Upper lobe of left lung (tissue), 6 donors: Measurements from ENCODE around the gene AGRN. TPM values are rescaled to one million over a fixed set of nuclear protein-coding genes. Genes with fewer than 3 reads are reported as not detected.

Experiments used
- ATAC-seq, 2 donors: fragments of 200-7000 bp; cut with Tn5 transposase; one replicate each; pipeline ENCODE4 v1.9.1; 2022; ENCODE audit warnings: mild to moderate bottlenecking in 2 of 2, moderate library complexity in 2 of 2; ENCODE audit not compliant: low FRiP score in 2 of 2
- DNase-seq, 2 donors: peaks; one replicate each; pipeline ENCODE4 v3.0.0-alpha.2; 2019 to 2020
- H3K27ac ChIP-seq, 4 donors: fragments of 200-600 bp; sonication (generic); one replicate each; pipeline ENCODE4 v1.5.1; 2016 to 2019
- H3K27me3 ChIP-seq, 4 donors: fragments of 200-600 bp; sonication (generic); one replicate each; pipeline ENCODE4 v1.5.1; 2017 to 2019
- H3K36me3 ChIP-seq, 4 donors: fragments of 200-600 bp; sonication (generic); one replicate each; pipeline ENCODE4 v1.5.1; 2016 to 2019
- H3K4me1 ChIP-seq, 4 donors: fragments of 200-600 bp; sonication (generic); one replicate each; pipeline ENCODE4 v1.5.1; 2018 to 2019
- H3K4me3 ChIP-seq, 4 donors: fragments of 200-600 bp; sonication (generic); one replicate each; pipeline ENCODE4 v1.5.1; 2017 to 2019; ENCODE audit warnings: mild to moderate bottlenecking in 2 of 4, moderate library complexity in 1 of 4
- H3K9me3 ChIP-seq, 4 donors: fragments of 200-600 bp; sonication (generic); one replicate each; pipeline ENCODE4 v1.5.1; 2018 to 2019
- EP300 ChIP-seq, 4 donors: sonication (generic); formaldehyde crosslinking; IDR thresholded peaks; one replicate each; pipeline ENCODE4 v1.5.1; 2017; ENCODE audit warnings: antibody characterized with exemption in 4 of 4, control low read depth in 2 of 4
- POLR2A ChIP-seq, 4 donors: fragments of 450-650 bp; IDR thresholded peaks; one replicate each; pipeline ENCODE4 v1.5.1; 2016 to 2017; ENCODE audit warnings: antibody characterized with exemption in 4 of 4, mild to moderate bottlenecking in 2 of 4
- POLR2AphosphoS5 ChIP-seq, 2 donors: sonication (generic); formaldehyde crosslinking; IDR thresholded peaks; one replicate each; pipeline ENCODE4 v1.5.1; 2017; ENCODE audit warnings: antibody characterized with exemption in 2 of 2
- WGBS, 2 donors: methylation state at CpG; one replicate each; pipeline ENCODE4 v1.1.5; 2017 to 2018; 5-methylcytosine and 5-hydroxymethylcytosine counted together
- total RNA-seq, 6 donors: library from RNA; depleted of rRNA in 4 of 6; stranded (reverse); fragments of >200 nt in 4 of 6; gene quantifications; one replicate each; pipeline versions ENCODE4 v1.1.0 to v1.2.1, GENCODE V29; 2016 to 2021
- TF ChIP-seq, protein P1 (sequence below), 6 experiments: fragments of 450-650 bp in 4 of 6; fragments of 200-600 bp in 2 of 6; sonication (generic) in 2 of 6; IDR thresholded peaks; one replicate each; pipeline ENCODE4 v1.5.1; 2016 to 2019; ENCODE audit warnings: antibody characterized with exemption in 6 of 6
- donor health status: DM: no; HTN: no; CAD: no; lungs with moderate emphysema.
- donor health status: DM: no; HTN: yes; CAD: no; lungs with severe emphysema.

The AGRN gene
- total RNA-seq, 6 donors from 2014 or later = 91.0 to 316 (median 157) TPM

DNA sequence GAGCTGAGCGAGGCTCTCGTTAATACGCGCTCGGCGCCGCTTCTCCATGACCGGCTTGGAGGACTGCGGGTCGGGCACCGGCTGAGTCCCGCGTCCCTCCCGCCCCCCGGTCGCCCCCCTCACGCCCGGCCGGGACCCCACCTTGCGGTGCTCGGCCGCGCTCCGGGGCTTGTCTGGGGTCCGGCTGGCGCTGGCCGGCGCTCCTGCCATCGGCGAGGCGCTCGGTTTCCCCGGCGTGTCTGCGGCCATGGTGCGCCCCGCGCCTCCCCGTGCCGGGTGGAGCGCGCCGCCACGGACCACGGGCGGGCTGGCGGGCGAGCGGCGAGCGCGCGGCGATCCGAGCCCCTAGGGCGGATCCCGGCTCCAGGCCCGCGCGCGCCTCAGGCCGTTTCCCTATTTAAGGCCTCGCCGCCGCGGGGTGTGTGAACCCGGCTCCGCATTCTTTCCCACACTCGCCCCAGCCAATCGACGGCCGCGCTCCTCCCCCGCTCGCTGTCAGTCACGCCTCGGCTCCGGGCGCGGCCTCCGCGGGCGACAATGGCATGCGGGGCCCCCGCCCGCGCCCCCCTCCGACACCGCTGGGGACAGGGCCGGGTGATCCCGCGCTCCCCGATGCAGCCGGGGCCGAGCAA is 20.1 kb upstream of the AGRN start, which contains the start of gene HES4:
TSS of gene HES4 (minus strand) at position 373 of the 632 bp plus-strand sequence. CDS start at position 249, 124 bp downstream.
- peaks cover 30 to 53% (median 45%) of the 10 kb centered on the region in 4 donors for H3K4me1 ChIP-seq
- H3K27ac ChIP-seq = peak within 1 kb of the TSS; percentile 96 to 98 (median 98)
- peak; percentile 86 to 88 for ATAC-seq
- peak; percentile 91 to 96 for DNase-seq
- 1 to 3% methylated on average over 5 to 32 of the region's 95 CpGs for WGBS, 2 donors
- peaks cover 0 to 41% (median 18%) of the 10 kb centered on the region in 4 donors for H3K27me3 ChIP-seq
- no peaks in the 10 kb centered on the region for H3K36me3 ChIP-seq
- no peaks in the 10 kb centered on the region for H3K9me3 ChIP-seq
- H3K4me3 ChIP-seq = peak within 1 kb of the TSS; percentile 40 to 72 (median 64)
- TF ChIP-seq POLR2A (IDR thresholded peaks at IDR 0.05) (peak in 3 of 4 donors; percentile 79 to 91 (median 86)), POLR2AphosphoS5 (IDR thresholded peaks at IDR 0.05) (peak; percentile 40 to 69), EP300 (IDR thresholded peaks at IDR 0.05) (peak in 1 of 4 donors; percentile 49)
- TF ChIP-seq, protein P1, sequence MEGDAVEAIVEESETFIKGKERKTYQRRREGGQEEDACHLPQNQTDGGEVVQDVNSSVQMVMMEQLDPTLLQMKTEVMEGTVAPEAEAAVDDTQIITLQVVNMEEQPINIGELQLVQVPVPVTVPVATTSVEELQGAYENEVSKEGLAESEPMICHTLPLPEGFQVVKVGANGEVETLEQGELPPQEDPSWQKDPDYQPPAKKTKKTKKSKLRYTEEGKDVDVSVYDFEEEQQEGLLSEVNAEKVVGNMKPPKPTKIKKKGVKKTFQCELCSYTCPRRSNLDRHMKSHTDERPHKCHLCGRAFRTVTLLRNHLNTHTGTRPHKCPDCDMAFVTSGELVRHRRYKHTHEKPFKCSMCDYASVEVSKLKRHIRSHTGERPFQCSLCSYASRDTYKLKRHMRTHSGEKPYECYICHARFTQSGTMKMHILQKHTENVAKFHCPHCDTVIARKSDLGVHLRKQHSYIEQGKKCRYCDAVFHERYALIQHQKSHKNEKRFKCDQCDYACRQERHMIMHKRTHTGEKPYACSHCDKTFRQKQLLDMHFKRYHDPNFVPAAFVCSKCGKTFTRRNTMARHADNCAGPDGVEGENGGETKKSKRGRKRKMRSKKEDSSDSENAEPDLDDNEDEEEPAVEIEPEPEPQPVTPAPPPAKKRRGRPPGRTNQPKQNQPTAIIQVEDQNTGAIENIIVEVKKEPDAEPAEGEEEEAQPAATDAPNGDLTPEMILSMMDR (IDR thresholded peaks at IDR 0.05) = peak in 1 of 6 experiments; percentile 3

DNA sequence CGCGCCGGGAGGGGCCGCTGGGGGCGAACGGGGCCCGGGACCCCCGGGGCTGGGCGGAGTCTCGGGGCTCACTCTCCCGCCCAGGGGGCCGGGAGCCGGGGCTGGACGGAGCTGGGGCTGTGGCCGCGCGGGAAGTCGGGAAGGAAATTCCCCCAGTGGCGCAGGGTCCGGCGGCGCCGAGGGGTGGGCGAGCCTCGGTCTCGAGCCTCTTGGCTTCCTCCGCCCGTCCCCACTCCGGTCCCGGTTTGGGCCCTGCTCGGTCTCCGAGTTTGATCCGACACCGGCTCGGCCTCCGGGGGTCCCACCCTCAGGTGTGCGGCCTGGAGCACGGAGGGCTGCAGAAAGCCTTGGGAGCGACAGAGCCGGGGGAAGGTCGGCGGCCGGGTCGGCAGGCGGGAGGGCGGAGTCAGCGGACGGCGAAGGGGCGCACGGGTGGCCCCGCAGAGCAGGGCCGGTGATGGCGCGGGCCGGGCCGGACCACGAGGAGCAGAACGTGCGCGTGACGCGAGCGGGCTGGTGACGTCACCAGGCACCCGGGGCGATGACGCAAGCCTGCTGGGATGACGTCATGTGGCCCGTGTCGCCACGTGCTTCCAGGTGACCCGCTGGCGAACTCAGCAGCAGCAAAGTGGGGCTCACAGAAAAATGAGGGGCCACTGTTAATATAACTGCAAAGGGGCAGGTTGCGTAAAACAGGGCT is 19.4 kb upstream of the AGRN start:
- Histone ChIP-seq H3K27me3 (peaks cover 0 to 41% (median 18%) of the 10 kb centered on the region in 4 donors), H3K4me1 (peaks cover 36 to 60% (median 52%) of the 10 kb centered on the region in 4 donors), H3K27ac (peak overlapping the region; percentile 96 to 98 (median 98)), H3K9me3 (no peaks in the 10 kb centered on the region), H3K4me3 (peak overlapping the region; percentile 29 to 72 (median 64)), H3K36me3 (no peaks in the 10 kb centered on the region)
- TF ChIP-seq EP300 (IDR thresholded peaks at IDR 0.05) (peak in 2 of 4 donors; percentile 13 to 88), POLR2A (IDR thresholded peaks at IDR 0.05) (no peak), POLR2AphosphoS5 (IDR thresholded peaks at IDR 0.05) (peak; percentile 83 to 94)
- TF ChIP-seq, protein P1 (IDR thresholded peaks at IDR 0.05) = peak in 2 of 6 experiments; percentile 44 to 46
- WGBS, 2 donors = 0 to 3% methylated on average over 4 to 8 of the region's 75 CpGs
- peak; percentile 64 to 71 for ATAC-seq
- DNase-seq = peak; percentile 63 to 97

DNA sequence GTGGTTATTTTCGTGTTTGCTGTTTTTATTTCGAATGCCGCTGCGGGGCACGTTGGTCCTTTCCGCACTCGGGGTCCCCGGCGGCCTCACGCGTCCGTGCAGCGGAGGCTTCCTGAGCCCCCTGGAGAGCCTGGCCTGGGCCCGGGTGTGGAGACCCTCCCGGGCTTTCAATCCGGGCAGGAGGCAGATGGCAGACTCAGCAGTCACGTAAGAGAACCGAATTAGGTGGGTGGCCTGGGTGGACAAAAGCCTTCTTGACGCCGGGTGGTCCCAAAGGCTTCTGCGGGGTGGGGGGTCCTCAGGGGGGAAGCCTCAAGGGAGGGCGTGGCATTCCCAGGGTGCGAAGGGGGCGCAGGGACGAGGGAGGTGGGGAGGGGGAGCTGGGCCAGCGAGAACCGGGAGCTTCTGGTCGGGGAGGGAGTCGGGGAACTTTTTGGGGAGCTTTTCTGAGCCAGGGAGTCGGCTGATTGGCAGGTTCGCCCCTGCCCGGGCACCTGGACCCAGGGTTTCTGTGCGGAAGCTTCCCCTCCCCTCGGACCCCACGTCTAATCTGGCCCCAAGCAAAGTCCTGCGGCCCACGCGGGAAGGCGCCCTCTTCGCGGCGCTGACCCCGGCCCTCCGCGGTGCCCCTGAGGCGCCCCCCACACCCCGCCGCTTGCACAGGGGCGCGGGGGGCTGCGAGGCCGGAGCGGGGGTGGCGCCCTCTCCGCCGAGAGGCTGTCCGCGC is 18.7 kb upstream of the AGRN start:
- DNase-seq = no peak
- 1 to 2% methylated on average over 21 to 45 of the region's 58 CpGs for WGBS, 2 donors
- no peaks in the 10 kb centered on the region for H3K36me3 ChIP-seq

More for the DNA sequence above, 18.7 kb upstream of the AGRN start:
- peaks cover 41 to 62% (median 56%) of the 10 kb centered on the region in 4 donors for H3K4me1 ChIP-seq
- no peak for TF ChIP-seq EP300 (IDR thresholded peaks at IDR 0.05)
- TF ChIP-seq, protein P1 (IDR thresholded peaks at IDR 0.05) = peak in 1 of 6 experiments; percentile 1
- peak overlapping the region; percentile 29 to 72 (median 64) for H3K4me3 ChIP-seq
- H3K27me3 ChIP-seq = peaks cover 0 to 41% (median 18%) of the 10 kb centered on the region in 4 donors
- H3K9me3 ChIP-seq = no peaks in the 10 kb centered on the region
- peak overlapping the region; percentile 96 to 98 (median 98) for H3K27ac ChIP-seq
- no peak for ATAC-seq
